ENCODE results near the gene TMEM82.
"Not testable (repeated sequence)": the region's sequence is repeated elsewhere in the genome, so short reads cannot be mapped to it uniquely, and the experiment has no call there.

TMEM82 gene

DNA sequence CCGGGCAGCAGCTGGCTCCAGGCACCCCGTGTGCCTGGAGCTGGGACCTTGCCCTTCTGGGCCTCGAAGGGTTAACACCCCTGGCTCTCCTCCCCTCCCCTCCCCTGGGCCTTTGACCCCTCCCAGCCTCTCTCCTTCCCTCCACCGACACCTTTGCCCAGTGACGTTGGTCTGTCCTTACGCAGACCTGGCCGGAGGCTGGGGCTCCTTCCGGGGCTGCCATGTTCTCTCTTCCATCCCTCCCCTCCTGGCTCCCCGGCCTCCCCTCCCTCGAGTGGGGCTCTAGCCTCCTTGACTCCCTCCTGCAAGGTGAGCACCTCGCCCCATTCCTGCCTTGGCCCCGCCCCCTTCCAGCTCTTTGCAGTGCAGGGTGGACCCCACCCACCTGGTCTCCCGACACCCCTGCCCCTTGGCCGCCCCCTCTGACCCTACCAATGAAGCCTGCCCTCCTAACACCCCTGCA lies at the start of gene TMEM82:
TSS of gene TMEM82 (plus strand) at position 161 of the 463 bp plus-strand sequence. CDS start at position 222, 61 bp downstream.
- no peak for DNase-seq

DNA sequence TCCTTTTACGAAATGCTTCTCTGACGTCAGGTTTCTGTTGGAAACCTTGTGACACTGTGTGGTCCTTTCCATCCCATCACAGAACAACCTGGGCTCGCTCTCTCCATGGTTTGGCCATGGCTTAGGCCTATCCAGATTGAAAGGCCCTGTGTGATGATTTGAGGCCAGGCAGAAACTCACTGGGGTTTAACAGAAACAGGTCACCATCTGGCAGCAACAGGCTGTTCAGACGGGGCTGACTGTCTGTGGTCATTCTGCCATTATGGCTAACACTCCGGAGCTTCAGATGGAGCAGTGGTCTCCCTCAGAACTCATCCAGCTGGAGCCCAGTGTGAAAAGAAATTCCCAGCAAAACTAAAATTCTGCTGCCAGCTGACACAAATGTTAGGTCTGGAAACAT lies 48.9 kb upstream of the TMEM82 start:
- no peak for DNase-seq

DNA sequence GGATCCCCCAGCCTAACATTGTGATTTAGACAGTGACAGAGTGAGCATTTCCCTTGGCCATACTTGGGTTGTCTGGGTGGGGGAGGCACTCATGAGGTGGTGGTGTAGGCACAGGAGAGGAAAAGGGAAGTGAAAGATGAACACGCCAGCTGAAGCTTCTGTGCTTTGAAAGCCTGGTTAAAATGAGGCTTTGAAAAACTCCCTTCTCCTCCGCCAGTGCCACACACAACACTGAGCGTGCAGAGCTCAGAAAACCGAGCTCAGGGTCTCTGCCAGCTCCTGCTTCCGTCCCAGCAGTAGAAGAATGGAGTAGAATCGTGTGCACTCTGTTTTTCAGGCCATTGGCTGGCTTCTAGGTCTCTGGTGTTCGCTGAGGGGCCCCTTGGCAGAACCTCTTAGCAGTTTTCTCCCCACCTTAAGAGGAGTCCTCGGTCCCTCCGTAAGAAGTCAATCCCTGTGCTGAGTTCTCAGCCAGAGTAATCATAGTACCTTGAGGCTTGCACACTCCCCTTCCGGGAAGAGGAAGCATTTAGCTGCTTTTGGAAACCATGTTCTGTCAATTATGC lies 45.3 kb upstream of the TMEM82 start:
- DNase-seq: peak; percentile 49

DNA sequence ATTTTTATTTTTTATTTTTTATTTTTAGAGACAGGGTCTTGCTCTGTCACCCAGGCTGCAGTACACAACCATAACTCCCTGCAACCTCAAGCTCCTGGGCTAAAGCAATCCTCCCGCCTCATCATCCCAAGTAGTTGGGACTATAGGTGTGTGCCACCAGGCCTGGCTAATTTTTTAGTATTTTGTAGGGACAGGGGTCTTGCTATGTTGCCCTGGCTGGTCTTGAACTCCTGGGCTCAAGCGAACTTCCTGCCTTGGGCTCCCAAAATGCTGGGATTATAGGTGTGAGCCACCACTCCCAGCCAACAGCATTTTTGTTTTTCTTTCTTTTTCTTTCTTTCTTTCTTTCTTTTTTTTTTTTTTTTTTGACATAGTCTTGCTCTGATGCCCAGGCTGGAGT lies 44.1 kb upstream of the TMEM82 start:
- DNase-seq: no peak

DNA sequence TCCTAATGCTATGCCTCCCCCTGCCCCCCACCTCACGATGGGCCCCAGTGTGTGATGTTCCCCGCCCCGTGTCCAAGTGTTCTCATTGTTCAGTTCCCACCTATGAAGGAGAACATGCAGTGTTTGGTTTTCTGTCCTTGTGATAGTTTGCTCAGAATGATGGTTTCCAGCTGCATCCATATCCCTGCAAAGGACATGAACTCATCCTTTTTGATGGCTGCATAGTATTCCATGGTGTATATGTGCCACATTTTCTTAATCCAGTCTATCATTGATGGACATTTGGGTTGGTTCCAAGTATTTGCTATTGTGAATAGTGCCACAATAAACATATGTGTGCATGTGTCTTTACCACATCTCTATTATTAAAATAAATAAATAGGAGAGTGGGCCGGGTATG lies 43.0 kb upstream of the TMEM82 start:
- not testable (repeated sequence) for DNase-seq

DNA sequence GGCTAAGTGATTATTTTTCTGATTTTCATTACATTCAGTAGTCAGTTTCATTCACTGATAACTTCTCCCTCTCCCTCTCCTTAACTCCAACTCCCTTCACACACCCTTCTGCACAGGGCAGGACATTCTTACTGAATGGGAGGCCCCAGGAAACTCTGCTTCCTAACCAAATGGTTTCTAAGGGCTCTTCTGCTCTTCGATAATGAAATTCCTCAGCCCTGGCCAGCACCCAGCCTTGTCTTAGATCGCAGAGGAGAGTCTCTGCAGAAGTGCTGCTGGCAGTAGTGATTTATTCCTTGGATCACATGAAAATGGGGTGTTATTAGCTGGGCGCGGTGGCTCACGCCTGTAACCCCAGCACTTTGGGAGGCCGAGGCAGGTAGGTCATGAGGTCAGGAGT lies 41.8 kb upstream of the TMEM82 start:
- DNase-seq: no peak

DNA sequence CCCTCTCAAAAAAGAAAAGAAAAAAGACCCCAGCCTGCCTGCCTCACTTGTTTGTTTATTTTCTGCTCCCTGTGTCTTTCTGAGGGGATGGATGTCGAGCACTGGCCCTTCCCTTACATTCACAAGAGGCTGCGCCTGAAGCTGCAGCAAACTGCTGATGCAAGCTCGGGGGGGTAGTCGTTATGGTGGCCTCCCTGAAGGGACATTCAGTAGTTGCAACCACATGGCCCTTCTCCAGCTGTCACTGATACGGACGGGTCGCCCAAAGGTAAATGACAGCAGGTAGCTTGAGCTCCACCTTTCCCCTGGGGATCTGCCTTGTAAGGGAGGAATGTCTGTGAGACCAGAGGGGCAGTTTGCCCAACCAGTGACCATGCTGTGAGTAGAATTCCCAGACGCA lies 40.5 kb upstream of the TMEM82 start:
- no peak for DNase-seq

DNA sequence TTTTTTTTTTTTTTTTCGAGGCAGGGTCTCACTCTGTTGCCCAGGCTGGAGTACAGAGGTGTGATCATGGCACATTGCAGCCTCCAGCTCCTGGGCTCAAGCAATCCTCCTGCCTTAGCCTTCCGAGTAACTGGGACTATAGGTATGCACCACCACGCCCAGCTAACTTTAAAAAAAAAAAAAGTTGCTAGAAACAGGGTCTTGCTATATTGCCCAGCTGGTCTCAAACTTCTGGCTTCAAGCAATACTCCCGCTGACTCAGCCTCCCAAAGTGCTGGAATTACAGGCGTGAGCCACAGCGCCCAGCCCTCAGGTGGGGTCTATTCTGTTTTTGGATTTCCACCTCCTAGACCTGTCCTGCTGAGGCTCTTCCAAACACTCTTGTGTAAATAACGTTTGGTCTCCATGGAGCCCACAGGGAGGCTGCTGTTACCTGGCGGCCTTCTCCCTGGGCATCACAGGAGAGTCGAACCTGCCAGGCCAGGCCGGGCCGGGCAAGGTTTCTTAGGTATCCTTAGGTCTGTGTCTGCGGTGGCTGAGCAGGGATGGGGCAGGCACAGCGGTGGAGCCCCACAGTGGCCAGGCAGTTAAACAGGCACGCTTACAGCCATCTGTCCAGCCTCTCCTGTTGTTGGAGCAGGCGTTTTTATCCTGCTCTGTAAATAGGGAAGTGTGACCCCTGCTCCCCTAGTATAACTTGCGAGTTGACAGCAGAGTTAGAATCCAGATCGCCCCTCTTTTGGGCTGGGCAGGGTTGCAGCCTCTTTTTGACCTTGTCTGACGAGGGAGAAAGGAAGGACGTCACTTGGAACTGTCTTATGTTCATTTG lies 39.4 kb upstream of the TMEM82 start:
- DNase-seq: no peak

DNA sequence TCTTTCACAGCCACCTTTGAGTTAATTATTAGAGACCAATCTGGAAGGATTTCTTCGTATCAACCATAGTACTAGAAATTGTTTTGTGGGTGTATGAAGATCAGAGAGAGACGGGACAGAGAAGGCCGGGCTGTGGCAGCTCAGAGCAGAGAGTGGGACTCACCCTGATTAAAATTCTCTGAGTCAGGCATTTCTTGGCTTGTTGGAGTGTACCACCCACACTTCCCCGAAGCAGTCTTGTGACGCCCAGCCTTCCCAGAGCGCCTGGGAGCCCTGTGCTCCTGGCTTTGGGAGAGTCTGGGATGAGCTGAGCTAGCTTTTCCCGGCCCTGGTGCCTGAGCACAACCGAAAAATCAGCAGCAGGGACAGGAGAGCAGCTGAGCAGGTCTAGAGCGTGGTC lies 38.7 kb upstream of the TMEM82 start:
- no peak for DNase-seq

DNA sequence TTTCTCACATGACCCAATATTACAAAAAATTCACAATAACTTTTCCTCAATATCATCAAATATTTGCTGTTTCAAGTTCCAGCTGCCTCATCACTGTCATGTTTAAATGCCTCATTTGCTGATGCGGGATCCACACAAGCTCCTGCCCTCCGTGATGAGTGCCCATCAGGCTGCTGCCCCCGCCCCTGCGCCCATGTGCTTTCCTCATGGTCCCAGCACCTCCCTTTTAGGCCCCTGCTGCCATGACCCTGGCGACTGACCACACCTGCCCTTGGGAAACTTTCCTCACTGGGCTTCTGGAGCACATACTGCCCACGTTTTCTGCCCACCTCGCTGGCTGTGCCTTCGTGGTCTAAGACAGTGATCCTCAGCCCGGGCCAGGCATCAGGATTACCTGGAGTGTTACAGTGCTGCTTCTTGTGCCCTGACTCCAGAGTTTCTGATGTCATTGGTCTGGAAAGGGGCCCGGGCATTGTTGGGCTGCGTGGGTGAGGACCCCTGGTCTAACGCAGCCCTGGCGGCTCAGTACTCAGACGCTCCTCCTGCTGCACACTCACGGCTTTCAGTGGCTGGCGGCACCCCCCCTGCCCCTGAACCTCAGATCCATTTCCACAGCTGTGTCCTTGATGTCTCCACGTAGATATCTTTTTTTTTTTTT lies 37.6 kb upstream of the TMEM82 start:
- no peak for DNase-seq

DNA sequence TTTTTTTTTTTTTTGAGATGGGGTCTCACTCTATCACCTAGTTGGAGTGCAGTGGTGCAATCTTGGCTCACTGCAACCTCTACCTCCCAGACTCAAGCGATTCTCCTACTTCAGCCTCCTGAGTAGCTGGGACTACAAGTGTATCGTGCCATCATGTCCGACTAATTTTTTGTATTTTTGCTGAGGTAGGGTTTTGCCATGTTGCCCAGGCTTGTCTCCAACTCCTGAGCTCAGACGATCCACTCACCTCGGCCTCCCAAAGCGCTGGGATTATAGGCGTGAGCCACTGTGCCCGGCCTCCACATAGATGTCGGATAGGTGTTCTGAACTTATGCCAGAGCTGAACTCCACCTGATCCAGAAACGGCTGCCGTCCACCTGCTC lies 37.1 kb upstream of the TMEM82 start:
- no peak for DNase-seq

DNA sequence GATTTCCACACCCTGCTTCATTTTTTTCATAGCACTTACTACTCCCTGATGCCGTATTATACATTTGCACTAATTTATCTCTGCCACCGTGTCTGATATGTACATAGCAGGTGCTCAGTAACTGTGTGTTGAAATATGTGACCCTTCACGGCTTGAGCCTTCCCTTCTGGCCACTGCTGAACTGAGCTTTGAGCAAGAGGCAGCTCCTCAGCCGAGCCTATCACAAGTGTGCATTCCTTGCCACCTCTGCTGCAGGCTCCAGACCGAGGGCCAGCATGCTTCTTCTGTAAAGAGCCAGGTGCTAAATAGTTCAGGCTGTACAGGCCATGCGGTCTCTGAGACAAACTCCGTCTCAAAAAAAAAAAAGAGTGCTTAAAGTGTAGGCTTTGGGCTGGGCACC lies 35.5 kb upstream of the TMEM82 start:
- DNase-seq: no peak

DNA sequence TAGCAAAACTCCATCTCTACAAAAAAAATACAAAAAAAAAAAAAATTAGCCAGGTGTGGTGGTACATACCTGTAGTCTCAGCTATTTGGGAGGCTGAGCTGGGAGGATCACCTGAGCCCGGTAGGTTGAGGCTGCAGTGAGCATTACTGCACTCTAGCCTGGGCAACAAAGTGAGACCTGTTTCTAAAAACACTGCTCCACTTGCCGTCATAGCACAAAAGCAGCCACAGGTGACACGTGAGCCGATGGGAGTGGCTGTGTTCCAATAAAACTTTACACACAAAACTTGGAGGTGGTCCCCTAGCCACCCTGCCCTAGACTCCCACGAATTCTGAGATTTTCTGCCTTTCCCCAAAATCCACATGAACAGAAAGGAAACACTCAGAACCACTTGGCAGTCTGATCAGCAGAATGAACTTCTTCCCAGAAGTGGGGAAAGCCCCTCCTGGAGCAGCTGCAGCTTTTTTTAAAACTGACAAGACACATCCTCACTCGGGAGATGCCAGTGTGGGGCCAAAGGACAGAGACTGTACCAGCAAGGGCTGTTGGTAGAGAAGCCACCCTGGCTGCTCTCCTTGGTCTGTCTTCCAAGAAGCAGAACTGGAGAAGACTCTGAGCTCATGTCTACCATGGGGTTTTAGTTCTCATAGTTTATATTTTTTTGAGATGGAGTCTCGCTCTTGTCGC lies 34.9 kb upstream of the TMEM82 start:
- no peak for DNase-seq

DNA sequence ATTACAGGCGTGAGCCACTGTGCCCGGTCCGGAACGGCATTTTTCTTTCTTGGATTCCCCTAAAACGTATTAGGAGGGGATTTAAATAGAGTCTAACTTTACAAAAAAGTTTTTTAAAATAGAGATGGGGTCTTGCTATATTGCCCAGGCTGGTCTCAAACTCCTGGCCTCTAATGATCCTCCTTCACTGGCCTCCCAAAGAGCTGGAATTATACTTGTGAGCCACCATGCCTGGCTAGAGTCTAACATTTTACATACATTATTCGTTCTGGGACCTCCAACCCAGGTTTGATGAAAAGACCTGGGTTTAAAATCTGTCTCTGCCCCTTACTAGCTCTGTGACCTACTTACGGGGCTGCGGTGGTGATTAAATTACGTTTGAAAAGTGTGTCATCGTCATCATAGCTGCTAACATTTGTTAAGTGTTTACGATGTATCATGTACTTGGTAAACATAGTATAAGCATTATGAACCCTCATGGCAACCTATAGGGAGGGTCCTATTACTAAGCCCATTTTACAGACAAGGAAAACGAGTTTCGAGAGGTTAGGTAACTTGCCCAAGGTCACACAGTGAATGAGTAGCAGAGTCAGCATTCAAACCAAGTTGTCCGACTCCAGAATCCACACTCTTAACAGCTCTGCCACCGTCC lies 33.7 kb upstream of the TMEM82 start:
- no peak for DNase-seq

DNA sequence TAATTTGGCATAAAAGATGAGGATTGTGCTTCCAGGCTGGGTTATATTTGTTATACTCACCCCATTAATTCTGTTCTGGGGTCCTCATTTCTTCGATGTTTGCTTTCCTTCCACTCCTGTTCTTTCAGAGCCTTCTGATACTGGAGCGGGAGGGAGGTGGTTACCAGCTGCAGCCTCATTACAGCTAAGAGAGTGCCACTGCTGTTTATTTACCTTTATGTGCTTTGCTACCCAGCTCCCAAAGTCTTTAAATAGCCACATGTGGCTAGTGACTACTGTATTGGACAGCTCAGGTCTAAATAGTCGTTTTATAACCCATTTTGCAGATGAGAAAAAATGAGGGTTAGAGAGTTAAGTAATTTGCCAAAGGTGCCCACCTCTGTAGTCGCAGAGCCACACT lies 33.1 kb upstream of the TMEM82 start:
- DNase-seq: no peak

DNA sequence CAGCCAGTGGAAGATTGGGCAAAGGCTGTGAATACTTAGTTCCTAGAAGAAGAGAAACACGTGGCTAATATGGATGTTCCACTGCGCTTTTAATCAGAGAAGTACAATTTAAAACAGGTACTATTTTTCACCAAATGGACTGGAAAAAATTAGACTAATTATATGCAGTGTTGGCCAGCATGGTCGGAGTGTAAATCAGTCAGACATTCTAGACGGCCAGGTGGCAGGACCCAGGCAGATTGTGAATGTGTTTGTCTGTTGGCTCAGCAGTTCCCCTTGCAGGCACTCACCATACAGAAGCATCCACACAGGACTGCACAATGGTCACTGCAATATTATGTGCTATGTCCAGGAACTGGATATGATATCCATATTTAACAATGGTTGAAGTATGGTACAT lies 30.1 kb upstream of the TMEM82 start:
- DNase-seq: no peak

DNA sequence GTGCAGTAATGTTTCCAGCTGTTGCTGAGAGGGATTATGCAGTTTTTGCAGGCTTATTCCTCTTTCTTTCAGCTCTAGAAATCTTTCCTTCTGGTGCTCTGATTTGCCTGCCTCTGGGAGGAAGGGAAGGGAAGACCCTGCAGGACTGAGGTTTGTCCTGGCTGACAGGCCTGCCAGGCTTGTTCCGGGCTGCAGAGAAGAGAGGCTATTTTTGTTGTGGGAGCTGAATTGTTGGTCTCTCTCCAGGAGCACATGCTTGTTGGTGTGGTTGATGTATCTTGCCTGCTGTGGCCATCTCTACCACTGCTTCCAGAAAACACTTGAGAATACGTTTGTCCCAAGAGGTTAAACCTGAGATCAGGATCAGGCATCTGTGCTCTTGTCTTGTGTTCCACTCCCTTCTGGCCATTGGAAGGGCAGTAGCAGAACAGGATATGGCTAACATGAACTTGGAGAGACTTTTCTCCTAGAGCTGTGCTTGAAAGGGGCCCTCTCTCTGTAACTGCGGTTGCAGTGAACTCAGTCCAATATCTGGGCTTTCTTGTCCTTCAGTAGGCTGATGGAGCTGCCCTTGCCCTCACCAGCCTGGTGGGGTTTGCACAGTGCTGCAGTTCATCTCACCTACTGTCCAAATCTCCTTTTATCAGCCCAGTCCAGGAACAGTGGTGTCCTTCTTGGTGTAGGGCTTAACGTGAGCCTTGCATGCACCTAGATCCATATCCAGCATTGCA lies 27.7 kb upstream of the TMEM82 start:
- DNase-seq: no peak

DNA sequence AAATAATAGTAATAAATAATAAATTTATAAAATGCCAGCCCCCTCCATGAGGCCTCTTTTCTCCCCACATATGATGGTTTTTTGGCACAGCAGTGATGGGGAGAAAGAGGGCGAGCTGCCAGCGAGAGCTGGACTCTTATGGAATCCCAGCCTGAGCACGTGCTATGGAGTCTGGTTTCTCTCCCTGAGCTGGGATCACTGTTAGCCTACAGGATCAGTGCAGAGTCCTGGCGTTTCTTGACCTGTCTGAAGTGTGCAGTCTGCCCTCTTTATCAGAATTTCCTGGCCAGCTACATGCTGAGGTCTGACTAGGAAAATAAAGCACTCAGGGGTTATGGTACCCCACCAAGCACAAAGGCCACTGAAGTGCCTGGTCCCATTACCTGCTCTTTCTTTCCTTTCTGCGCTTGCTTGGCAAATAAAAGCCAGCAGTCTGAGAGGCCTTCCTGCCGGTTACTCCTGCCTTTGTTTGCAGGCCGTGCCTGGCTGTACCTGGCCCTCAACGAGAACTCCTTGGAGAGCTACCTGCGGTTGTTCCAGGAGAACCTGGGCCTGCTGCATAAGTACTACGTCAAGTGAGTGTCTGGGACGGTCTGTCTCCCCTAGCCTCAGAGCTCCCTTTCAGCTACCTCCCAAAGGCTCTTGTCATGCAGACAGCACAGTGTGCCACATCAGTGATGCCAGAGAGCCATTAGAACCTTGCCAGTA lies 24.7 kb upstream of the TMEM82 start:
- DNase-seq: no peak

DNA sequence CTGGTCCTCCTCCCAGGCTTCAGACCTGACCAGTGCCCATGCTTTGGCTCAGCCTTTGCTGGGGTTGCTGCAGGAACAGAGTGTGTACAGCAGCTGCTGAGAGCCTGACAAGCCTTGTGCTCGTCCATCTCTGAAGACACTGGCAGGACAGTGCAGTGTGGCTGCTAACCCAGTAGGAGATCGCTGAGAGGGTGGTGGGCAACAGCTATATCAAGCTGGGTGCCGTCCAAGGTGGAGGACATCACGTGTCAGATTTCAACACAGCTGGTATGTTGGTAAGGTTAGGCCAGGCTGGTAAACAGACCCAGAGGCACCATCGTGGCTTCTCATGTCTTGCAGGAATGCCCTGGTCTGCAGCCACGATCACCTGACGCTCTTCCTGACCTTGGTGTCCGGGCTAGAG lies 24.1 kb upstream of the TMEM82 start:
- no peak for DNase-seq

DNA sequence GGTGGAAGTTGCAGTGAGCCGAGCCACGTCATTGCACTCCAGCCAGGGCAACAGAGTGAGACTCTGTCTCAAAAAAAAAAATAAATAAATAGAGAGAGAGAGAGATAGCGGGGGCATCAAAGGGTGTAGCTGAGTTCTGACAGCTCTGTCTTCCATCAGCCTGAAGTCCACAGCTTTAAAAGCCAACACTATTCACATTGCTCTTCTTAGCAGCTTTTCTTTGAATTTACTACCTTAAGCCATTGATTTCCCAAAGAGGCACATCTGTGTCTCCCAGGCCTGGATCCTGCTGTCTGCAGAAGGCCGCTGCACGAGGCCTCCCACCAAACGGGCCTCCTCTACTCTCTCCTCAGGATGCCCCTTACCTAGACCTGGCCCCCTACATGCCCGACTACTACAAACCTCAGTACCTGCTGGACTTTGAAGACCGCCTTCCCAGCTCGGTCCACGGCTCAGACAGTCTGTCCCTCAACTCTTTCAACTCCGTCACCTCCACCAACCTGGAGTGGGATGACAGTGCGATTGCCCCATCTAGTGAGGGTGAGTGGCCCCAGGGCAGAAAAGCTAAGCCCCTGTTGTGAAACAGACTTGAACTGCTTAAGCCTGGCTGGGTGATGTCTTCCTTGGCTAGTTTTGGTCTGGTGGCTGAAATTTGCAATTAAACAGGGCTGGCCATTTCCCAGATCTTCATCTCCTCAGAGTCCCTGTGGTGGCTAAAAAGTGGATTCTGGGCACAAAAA lies 22.7 kb upstream of the TMEM82 start:
- DNase-seq: no peak

DNA sequence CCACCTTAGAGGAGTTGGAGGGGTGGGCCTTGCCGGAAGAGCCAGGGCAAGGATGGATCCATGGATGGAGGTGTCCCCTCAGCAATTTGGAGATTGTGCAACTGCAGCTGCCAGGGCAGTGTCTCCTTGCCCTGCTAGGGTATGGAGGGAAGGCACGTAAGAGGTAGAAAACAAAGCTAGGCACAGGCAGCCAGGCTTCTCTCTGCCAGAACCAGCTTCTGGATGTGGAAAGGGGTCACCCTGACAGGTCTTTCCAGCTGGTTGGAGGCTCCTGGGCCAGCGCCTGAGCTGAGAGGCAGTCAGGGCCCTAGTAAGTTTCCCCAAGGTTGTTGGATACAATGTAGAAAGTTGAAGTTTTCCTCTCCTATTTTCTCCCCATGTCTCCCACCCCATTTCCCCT lies 21.4 kb upstream of the TMEM82 start:
- no peak for DNase-seq

All from CD4-positive, alpha-beta T cell treated with Interleukin-17A for 1 hour (primary cell).